ENCODE measurements around the gene USP7.

- TF ChIP-seq REST (IDR thresholded peaks at IDR 0.05; ENCODE audit: insufficient read depth in 1 of 2, low read depth in 2 of 2, low read length in 1 of 2) (no peak), CTCF (IDR thresholded peaks at IDR 0.05) (no peak)
Measured at GRCh38 chr16:8921347-8921984, 42.2 kb downstream of the USP7 start.

All from Panc1 (cell line).